Ectodermal cell (in vitro differentiated cells): ENCODE results near the gene EFHC1.

Experiments
- H3K27ac ChIP-seq: 2 replicates; pipeline ENCODE4 v1.7.0; 2013; ENCODE audit warnings: mild to moderate bottlenecking, low read depth, low read length; ENCODE audit not compliant: insufficient read depth, poor library complexity, severe bottlenecking
- H3K27me3 ChIP-seq: 2 replicates; pipeline ENCODE4 v1.7.0; 2013; ENCODE audit warnings: mild to moderate bottlenecking, low read length; ENCODE audit not compliant: insufficient read depth, control insufficient read depth, poor library complexity, severe bottlenecking
- H3K36me3 ChIP-seq: one replicate; pipeline ENCODE4 v1.7.0; 2013; ENCODE audit warnings: low read length; ENCODE audit not compliant: control insufficient read depth, insufficient read depth
- H3K4me1 ChIP-seq: one replicate; pipeline ENCODE4 v1.7.0; 2013; ENCODE audit warnings: low read length; ENCODE audit not compliant: control insufficient read depth, insufficient read depth
- H3K4me3 ChIP-seq: 2 replicates; pipeline ENCODE4 v1.7.0; 2013; ENCODE audit warnings: low read depth, low read length, control low read depth; ENCODE audit not compliant: insufficient read depth
- H3K9me3 ChIP-seq: 2 replicates; pipeline ENCODE4 v1.7.0; 2013; ENCODE audit warnings: mild to moderate bottlenecking, low read length, moderate library complexity; ENCODE audit not compliant: control insufficient read depth
- WGBS, 2 experiments: methylation state at CpG; one replicate each; pipeline ENCODE4 v1.1.7; 2013; ENCODE audit warnings: missing lambda C conversion rate in 2 of 2; 5-methylcytosine and 5-hydroxymethylcytosine counted together

EFHC1 gene

DNA sequence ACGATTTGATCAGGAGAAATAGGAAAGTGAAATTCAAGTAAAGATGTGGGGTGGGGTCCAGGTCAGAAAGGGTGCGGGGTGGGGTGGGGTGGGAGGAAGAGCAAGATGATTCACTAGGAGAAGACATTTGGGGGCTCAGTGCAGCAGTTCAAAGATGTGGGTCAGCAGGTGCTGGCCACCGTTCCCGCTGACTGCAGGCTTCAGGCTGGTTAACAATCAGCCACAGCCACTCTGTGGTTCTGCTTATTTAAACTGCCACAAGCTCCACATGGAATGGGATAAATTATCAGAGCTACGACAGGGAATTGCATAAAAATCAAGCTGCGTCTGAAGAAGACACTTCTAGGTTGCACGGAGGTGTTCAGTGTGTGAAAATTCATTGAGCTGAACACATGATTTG lies 107.3 kb downstream of the EFHC1 start:
- no peak overlapping the region for H3K4me3 ChIP-seq
- no peaks in the 10 kb centered on the region for H3K27me3 ChIP-seq
- H3K27ac ChIP-seq, result no peak overlapping the region
- WGBS, 2 experiments, result 92 to 95% methylated on average over 7 of the region's 7 CpGs
- no peaks in the 10 kb centered on the region for H3K36me3 ChIP-seq
- no peaks in the 10 kb centered on the region for H3K4me1 ChIP-seq
- no peaks in the 10 kb centered on the region for H3K9me3 ChIP-seq

GRCh38 chr6:52529311-52529710 lies 109.2 kb downstream of the EFHC1 start:
- H3K4me1 ChIP-seq, result no peaks in the 10 kb centered on the region
- H3K9me3 ChIP-seq, result no peaks in the 10 kb centered on the region
- H3K36me3 ChIP-seq, result no peaks in the 10 kb centered on the region
- no peak overlapping the region for H3K4me3 ChIP-seq
- no peak overlapping the region for H3K27ac ChIP-seq
- no peaks in the 10 kb centered on the region for H3K27me3 ChIP-seq
- 88 to 90% methylated on average over 8 of the region's 8 CpGs for WGBS, 2 experiments

DNA sequence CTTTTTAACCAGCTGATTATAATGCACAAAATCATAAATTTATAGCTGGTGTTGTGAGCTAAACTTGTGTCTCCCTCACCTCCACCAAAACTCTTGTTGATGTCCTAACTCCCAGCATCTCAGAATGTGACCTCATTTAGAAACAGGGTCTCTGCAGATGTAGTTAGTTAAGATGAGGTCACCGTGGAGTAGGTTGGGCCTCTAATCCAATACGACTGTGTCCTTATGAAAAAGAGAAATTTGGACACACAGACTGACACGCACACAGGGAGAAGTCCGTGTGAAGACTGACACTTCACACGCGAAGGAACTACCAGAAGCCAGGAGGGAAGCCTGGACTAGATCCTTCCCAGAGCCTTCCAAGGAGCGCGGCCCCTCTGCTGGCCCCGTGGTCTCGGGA lies 110.2 kb downstream of the EFHC1 start:
- Histone ChIP-seq H3K4me1 (no peaks in the 10 kb centered on the region), H3K36me3 (no peaks in the 10 kb centered on the region), H3K27ac (no peak overlapping the region), H3K27me3 (no peaks in the 10 kb centered on the region), H3K9me3 (no peaks in the 10 kb centered on the region), H3K4me3 (no peak overlapping the region)
- 90 to 92% methylated on average over 10 of the region's 10 CpGs for WGBS, 2 experiments

DNA sequence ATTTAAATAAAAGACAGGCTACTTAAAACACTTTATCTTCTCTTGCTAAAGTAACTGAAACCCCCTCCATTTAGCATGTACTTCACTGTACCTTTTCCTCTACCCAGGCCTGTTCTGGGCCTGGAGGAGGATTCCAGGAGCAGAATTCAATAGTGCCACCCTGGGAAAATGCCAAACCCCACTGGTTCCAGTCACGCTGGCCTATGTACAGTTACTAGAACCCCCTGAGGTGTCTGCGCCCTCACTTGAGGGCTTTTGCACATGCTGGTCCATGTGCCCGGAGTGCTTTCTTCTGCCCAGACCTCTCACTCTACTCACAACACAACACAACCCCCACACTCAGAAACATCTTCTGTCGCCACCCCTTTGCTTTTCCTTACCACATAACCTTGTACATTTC lies 111.3 kb downstream of the EFHC1 start:
- 94% methylated on average over 4 of the region's 4 CpGs for WGBS, 2 experiments

DNA sequence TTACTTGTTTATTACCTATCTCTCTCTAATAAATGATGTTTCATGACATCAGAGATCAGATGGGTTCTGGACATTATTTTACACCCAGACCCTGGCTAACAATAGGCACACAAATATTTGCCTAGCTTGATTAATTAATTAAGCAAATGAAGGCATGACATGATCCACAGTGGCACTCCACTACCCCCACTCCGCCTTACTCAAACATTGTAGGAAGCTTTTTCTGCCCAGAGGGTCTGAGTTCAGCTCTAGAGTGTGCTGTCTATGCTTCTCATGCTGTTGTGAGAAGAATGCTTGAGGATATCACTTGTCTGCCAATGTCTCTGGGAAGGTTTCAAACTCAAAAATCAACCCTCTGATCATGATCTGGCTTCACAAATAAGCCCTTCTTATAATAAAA lies 111.7 kb downstream of the EFHC1 start:
- no peaks in the 10 kb centered on the region for H3K36me3 ChIP-seq
- H3K4me3 ChIP-seq, result no peak overlapping the region
- WGBS, 2 experiments, result 100% methylated on average over 1 of the region's 1 CpG
- H3K27ac ChIP-seq, result no peak overlapping the region
- H3K9me3 ChIP-seq, result no peaks in the 10 kb centered on the region
- H3K4me1 ChIP-seq, result peaks cover 7% of the 10 kb centered on the region
- no peaks in the 10 kb centered on the region for H3K27me3 ChIP-seq

More for the DNA sequence above, 111.3 kb downstream of the EFHC1 start:
- Histone ChIP-seq H3K36me3 (no peaks in the 10 kb centered on the region), H3K9me3 (no peaks in the 10 kb centered on the region), H3K4me3 (no peak overlapping the region), H3K27me3 (no peaks in the 10 kb centered on the region), H3K27ac (no peak overlapping the region), H3K4me1 (peaks cover 4% of the 10 kb centered on the region)

DNA sequence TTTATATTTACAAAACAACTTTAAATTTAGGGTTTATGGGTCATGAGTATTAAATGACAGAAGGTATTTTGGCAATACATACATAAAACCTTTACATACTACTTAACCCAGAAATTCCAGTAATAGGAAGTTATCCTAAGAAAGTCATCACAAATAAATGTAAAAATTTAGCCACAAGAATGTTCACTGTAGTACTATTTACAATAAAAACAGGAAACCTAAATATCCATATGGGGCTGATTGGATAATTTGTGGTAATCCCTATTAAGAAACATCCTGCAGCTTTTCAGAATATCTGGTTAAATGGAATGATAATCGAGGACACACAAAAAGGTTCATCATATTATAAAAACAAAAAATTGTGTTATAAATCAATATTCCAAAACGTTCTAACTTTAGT lies 112.3 kb downstream of the EFHC1 start:
- Histone ChIP-seq H3K4me1 (peaks cover 7% of the 10 kb centered on the region), H3K9me3 (no peaks in the 10 kb centered on the region), H3K27ac (no peak overlapping the region), H3K36me3 (no peaks in the 10 kb centered on the region), H3K27me3 (no peaks in the 10 kb centered on the region), H3K4me3 (no peak overlapping the region)
- WGBS, 2 experiments, result no CpG with 5 or more reads among the region's 2 CpGs

GRCh38 chr6:52533491-52533890 lies 113.3 kb downstream of the EFHC1 start:
- Histone ChIP-seq H3K27me3 (no peaks in the 10 kb centered on the region), H3K4me3 (no peak overlapping the region), H3K36me3 (no peaks in the 10 kb centered on the region), H3K9me3 (no peaks in the 10 kb centered on the region), H3K4me1 (peaks cover 7% of the 10 kb centered on the region), H3K27ac (no peak overlapping the region)
- 90 to 92% methylated on average over 2 of the region's 2 CpGs for WGBS, 2 experiments

- 98 to 99% methylated on average over 4 to 5 of the region's 5 CpGs for WGBS, 2 experiments
- H3K9me3 ChIP-seq, result no peaks in the 10 kb centered on the region
These were observed 114.2 kb downstream of the EFHC1 start for GRCh38 chr6:52534363-52534762.

GRCh38 chr6:52534966-52535390 lies 114.8 kb downstream of the EFHC1 start:
- Histone ChIP-seq H3K27ac (no peak overlapping the region), H3K4me1 (peaks cover 7% of the 10 kb centered on the region), H3K9me3 (no peaks in the 10 kb centered on the region), H3K4me3 (no peak overlapping the region), H3K27me3 (no peaks in the 10 kb centered on the region), H3K36me3 (no peaks in the 10 kb centered on the region)
- WGBS, 2 experiments, result 93 to 97% methylated on average over 3 of the region's 3 CpGs

More at GRCh38 chr6:52534363-52534762, 114.2 kb downstream of the EFHC1 start:
- no peak overlapping the region for H3K4me3 ChIP-seq
- peaks cover 7% of the 10 kb centered on the region for H3K4me1 ChIP-seq
- no peak overlapping the region for H3K27ac ChIP-seq
- no peaks in the 10 kb centered on the region for H3K27me3 ChIP-seq
- H3K36me3 ChIP-seq, result no peaks in the 10 kb centered on the region

GRCh38 chr6:52535711-52536423 lies 115.7 kb downstream of the EFHC1 start:
- Histone ChIP-seq H3K27ac (no peak overlapping the region), H3K4me1 (peaks cover 7% of the 10 kb centered on the region), H3K36me3 (no peaks in the 10 kb centered on the region), H3K27me3 (no peaks in the 10 kb centered on the region), H3K9me3 (no peaks in the 10 kb centered on the region), H3K4me3 (no peak overlapping the region)
- WGBS, 2 experiments, result 90 to 92% methylated on average over 5 of the region's 5 CpGs
